Urinary bladder (tissue), 4 donors: ENCODE data around the gene C11orf16. TPM values are rescaled to one million over a fixed set of nuclear protein-coding genes. Genes with fewer than 3 reads are reported as not detected.
"Not testable (repeated sequence)": the region's sequence is repeated elsewhere in the genome, so short reads cannot be mapped to it uniquely, and the experiment has no call there.

Experiments used
- DNase-seq: peaks from one replicate; pipeline ENCODE4 v3.0.0-alpha.2; 2015; ENCODE audit errors: extremely low spot score
- H3K27ac ChIP-seq: one replicate; pipeline ENCODE4 v1.5.1; 2013; ENCODE audit warnings: low read depth, mild to moderate bottlenecking, moderate library complexity
- H3K36me3 ChIP-seq: one replicate; pipeline ENCODE4 v1.6.1; 2013; ENCODE audit warnings: mild to moderate bottlenecking, moderate library complexity; ENCODE audit not compliant: insufficient read depth
- H3K4me1 ChIP-seq: one replicate; pipeline ENCODE4 v1.6.1; 2013; ENCODE audit warnings: mild to moderate bottlenecking, moderate library complexity; ENCODE audit not compliant: insufficient read depth
- H3K4me3 ChIP-seq: one replicate; pipeline ENCODE4 v1.5.1; 2013; ENCODE audit warnings: low read depth, low read length
- WGBS: extraction: QIAGEN DNeasy Blood & Tissue Kit; methylation state at CpG from one replicate; pipeline ENCODE4 v1.1.7; 2013; 5-methylcytosine and 5-hydroxymethylcytosine counted together
- polyA plus RNA-seq: library from polyadenylated mRNA; stranded (reverse); fragments of 200-250 nt; gene quantifications from one replicate; pipeline ENCODE4 v1.2.3, GENCODE V29; 2013
- total RNA-seq: library from RNA; depleted of rRNA; stranded (reverse); fragments of >200 nt; gene quantifications from one replicate; pipeline ENCODE4 v1.2.3, GENCODE V29; 2014
- donor health status: healthy with polysubstance abuse.
- donor health status: healthy.

Gene C11orf16
- total RNA-seq (not detected), polyA plus RNA-seq (not detected)

GRCh38 chr11:8932564-8933180 lies at the start of gene C11orf16:
TSS of gene C11orf16 (minus strand) at chr11:8932947. CDS start at chr11:8932308, 639 bp downstream.
- 76% methylated on average over 12 of the region's 12 CpGs for WGBS
- Histone ChIP-seq H3K36me3 (no peaks in the 10 kb centered on the region), H3K4me1 (no peaks in the 10 kb centered on the region), H3K27ac (no peak within 1 kb of the TSS), H3K4me3 (no peak within 1 kb of the TSS)
- no peak for DNase-seq

DNA sequence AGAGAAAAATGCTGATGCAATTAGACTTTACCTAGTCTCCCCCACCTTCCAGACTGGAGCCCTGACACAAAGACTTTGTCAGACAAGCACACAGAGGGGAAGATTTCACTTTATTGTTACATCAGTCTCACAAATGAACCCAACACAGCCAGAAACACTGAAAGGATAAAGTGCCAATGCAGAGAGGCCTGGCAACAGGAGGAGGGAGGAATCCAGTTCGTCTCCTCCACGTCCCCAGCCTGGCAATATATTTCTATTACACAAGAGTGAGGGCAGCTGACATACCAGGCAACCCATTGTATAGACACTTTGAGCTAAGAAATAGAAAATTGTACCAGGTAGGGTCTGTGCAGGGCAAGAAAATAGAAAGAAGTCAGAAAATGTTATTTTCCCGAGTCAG lies 47.7 kb upstream of the C11orf16 start:
- no peak for DNase-seq
- WGBS = 82% methylated on average over 3 of the region's 3 CpGs
- H3K27ac ChIP-seq = no peak overlapping the region
- no peak overlapping the region for H3K4me3 ChIP-seq
- H3K4me1 ChIP-seq = no peaks in the 10 kb centered on the region
- no peaks in the 10 kb centered on the region for H3K36me3 ChIP-seq

- H3K4me3 ChIP-seq, H3K4me1 ChIP-seq, H3K27ac ChIP-seq, H3K36me3 ChIP-seq, DNase-seq: not testable (repeated sequence)
- 83% methylated on average over 5 of the region's 7 CpGs for WGBS
Measured at GRCh38 chr11:8979365-8979764, 46.6 kb upstream of the C11orf16 start.

GRCh38 chr11:8973121-8973520 lies 40.4 kb upstream of the C11orf16 start:
- no peak overlapping the region for H3K27ac ChIP-seq
- no peak for DNase-seq
- no peaks in the 10 kb centered on the region for H3K36me3 ChIP-seq
- WGBS = 76% methylated on average over 3 of the region's 3 CpGs
- H3K4me1 ChIP-seq = no peaks in the 10 kb centered on the region
- no peak overlapping the region for H3K4me3 ChIP-seq

- H3K4me3 ChIP-seq = no peak overlapping the region
- 73% methylated on average over 1 of the region's 1 CpG for WGBS
- H3K4me1 ChIP-seq = no peaks in the 10 kb centered on the region
- no peak overlapping the region for H3K27ac ChIP-seq
- H3K36me3 ChIP-seq = no peaks in the 10 kb centered on the region
- no peak for DNase-seq
Measured at GRCh38 chr11:8971924-8972316, 39.2 kb upstream of the C11orf16 start.

GRCh38 chr11:8971196-8971923 lies 38.6 kb upstream of the C11orf16 start:
- DNase-seq = no peak
- Histone ChIP-seq H3K4me1 (no peaks in the 10 kb centered on the region), H3K4me3 (no peak overlapping the region), H3K27ac (no peak overlapping the region), H3K36me3 (no peaks in the 10 kb centered on the region)
- 84% methylated on average over 2 of the region's 2 CpGs for WGBS

DNA sequence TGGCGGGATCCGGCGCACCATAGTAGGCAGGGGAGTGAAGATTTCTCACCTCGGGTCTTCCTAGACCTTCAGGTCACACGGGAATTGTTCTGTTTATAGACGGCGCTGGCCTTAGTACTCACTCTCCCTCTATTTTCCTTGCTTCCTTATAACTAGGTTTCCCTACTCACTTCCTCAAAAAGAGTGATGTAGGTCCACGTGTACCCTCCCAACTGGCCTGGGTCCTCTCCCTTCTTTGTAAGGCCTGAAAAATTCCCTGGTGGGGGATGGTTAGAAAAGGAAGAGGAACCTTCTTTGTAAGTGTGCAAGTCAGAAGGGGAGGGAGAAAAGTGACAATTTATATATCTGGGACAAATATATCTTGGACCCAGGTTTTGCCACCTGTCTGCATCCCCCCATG lies 34.4 kb upstream of the C11orf16 start:
- Histone ChIP-seq H3K4me1 (no peaks in the 10 kb centered on the region), H3K27ac (no peak overlapping the region), H3K4me3 (no peak overlapping the region), H3K36me3 (no peaks in the 10 kb centered on the region)
- WGBS = 82% methylated on average over 8 of the region's 8 CpGs
- DNase-seq = no peak

DNA sequence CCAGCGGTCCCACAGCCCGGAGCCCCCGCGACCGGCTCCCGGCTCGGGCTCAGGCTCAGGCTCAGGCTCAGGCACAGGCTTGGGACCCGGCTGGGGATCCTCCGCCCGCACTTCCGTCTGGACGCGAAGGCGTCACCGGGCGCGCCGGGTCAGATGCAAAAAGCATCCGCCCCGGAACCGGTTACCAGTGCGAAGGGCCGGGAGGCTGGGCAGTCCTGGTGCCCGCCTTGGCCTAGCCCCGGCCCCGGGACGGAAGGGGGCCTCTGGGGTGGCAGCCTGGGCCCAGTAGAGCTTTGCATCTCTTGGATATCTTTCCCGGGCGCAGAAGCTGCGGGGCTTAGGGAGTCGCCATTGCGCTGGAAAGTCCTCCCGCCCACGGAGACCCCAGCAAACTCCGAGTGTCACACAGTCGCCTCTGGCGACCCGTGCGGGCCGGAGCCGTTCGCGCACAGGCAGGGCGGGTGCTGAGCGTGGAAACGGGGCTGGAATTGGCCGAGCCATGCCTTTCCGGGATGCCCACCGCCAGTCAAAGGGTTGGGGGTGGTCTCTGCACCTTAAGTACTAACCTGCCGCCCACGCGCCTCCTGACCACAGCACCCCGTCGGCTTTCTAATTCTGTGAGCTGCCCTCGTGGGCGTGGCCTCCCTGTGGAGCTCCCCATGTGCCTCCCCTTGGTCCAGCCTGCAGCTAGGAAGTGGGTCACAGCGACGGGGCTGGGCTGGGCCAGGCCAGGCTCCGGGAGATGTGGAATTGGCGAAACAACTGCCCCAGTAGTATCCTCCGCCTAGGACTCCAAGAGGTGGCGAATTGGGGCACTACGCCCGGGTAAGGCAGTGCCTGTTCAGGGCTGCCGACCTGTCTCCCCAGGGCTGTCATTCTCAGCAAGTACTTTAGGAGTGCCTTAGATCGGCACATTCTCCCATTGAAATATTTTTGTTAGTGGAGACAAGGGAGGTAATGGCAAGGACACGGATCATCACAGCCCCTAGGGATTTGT lies 31.9 kb upstream of the C11orf16 start, which contains the start of gene TMEM9B:
Gene TMEM9B (minus strand): TSS at position 119 of the 997 bp plus-strand sequence. CDS start 129 bp downstream, outside the sequence.
- peak; percentile 76 for DNase-seq
- Histone ChIP-seq H3K4me3 (peak within 1 kb of the TSS; percentile 85), H3K4me1 (no peaks in the 10 kb centered on the region), H3K27ac (peak within 1 kb of the TSS; percentile 94), H3K36me3 (no peaks in the 10 kb centered on the region)
- WGBS = under 1% methylated on average over 67 of the region's 67 CpGs

GRCh38 chr11:8963569-8964323 lies 31.0 kb upstream of the C11orf16 start:
- H3K4me3 ChIP-seq = peak overlapping the region; percentile 85
- 2% methylated on average over 39 of the region's 39 CpGs for WGBS
- no peaks in the 10 kb centered on the region for H3K4me1 ChIP-seq
- peak overlapping the region; percentile 94 for H3K27ac ChIP-seq
- DNase-seq = peak; percentile 39
- H3K36me3 ChIP-seq = no peaks in the 10 kb centered on the region

GRCh38 chr11:8962841-8963240 lies 30.1 kb upstream of the C11orf16 start:
- H3K27ac ChIP-seq = no peak overlapping the region
- no peaks in the 10 kb centered on the region for H3K36me3 ChIP-seq
- H3K4me1 ChIP-seq = no peaks in the 10 kb centered on the region
- no peak overlapping the region for H3K4me3 ChIP-seq
- no peak for DNase-seq
- 22% methylated on average over 2 of the region's 2 CpGs for WGBS

- H3K4me1 ChIP-seq = no peaks in the 10 kb centered on the region
- H3K27ac ChIP-seq = no peak overlapping the region
- H3K36me3 ChIP-seq = no peaks in the 10 kb centered on the region
- no peak overlapping the region for H3K4me3 ChIP-seq
- no peak for DNase-seq
- 67% methylated on average over 2 of the region's 2 CpGs for WGBS
Measured at GRCh38 chr11:8961401-8961800, 28.7 kb upstream of the C11orf16 start.

- Histone ChIP-seq H3K4me1 (no peaks in the 10 kb centered on the region), H3K4me3 (no peak overlapping the region), H3K27ac (no peak overlapping the region), H3K36me3 (peaks cover 4% of the 10 kb centered on the region)
- 19% methylated on average over 2 of the region's 2 CpGs for WGBS
- DNase-seq = peak; percentile 28
Measured at GRCh38 chr11:8959546-8960166, 26.9 kb upstream of the C11orf16 start.
